WERI-Rb-1 (cell line): Measurements from ENCODE around the gene C15orf62.

Experiments used
- DNase-seq: peaks from one replicate; pipeline ENCODE4 v3.0.0-alpha.2; 2020
- H3K27ac ChIP-seq: fragments of 250-450 bp; sonication (Bioruptor Pico); 2 replicates; pipeline ENCODE4 v1.5.1; 2020; ENCODE audit warnings: mild to moderate bottlenecking, moderate library complexity
- H3K27me3 ChIP-seq: fragments of 250-450 bp; sonication (Bioruptor Pico); 2 replicates; pipeline ENCODE4 v1.5.1; 2021; ENCODE audit warnings: mild to moderate bottlenecking, low read depth, moderate library complexity; ENCODE audit not compliant: insufficient read depth, severe bottlenecking
- H3K36me3 ChIP-seq: fragments of 250-450 bp; sonication (Bioruptor Pico); 2 replicates; pipeline ENCODE4 v1.5.1; 2020; ENCODE audit warnings: mild to moderate bottlenecking, moderate library complexity
- H3K4me3 ChIP-seq: 2 replicates; pipeline ENCODE4 v1.5.1; 2011; ENCODE audit warnings: low read depth, mild to moderate bottlenecking, control low read depth, low read length
- H3K9me3 ChIP-seq: fragments of 250-450 bp; sonication (Bioruptor Pico); 2 replicates; pipeline ENCODE4 v1.5.1; 2021; ENCODE audit warnings: mild to moderate bottlenecking, moderate library complexity; ENCODE audit not compliant: severe bottlenecking
- CTCF ChIP-seq: IDR thresholded peaks from 2 replicates; pipeline ENCODE4 v1.5.1; 2011; ENCODE audit warnings: low read depth, mild to moderate bottlenecking, control low read depth, inconsistent platforms, low read length

C15orf62 gene

GRCh38 chr15:40793216-40793989, 23.6 kb downstream of the C15orf62 start:
- Histone ChIP-seq H3K4me3 (no peak overlapping the region), H3K9me3 (no peaks in the 10 kb centered on the region), H3K27me3 (no peaks in the 10 kb centered on the region), H3K36me3 (no peaks in the 10 kb centered on the region; the same call in 1 of the 2 replicates), H3K27ac (no peak overlapping the region)
- no peak for TF ChIP-seq CTCF
- DNase-seq, result no peak

GRCh38 chr15:40796041-40796440, 26.3 kb downstream of the C15orf62 start:
- TF ChIP-seq CTCF, result no peak
- no peak for DNase-seq
- no peak overlapping the region for H3K27ac ChIP-seq
- no peaks in the 10 kb centered on the region; the same call in 1 of the 2 replicates for H3K36me3 ChIP-seq
- H3K9me3 ChIP-seq, result no peaks in the 10 kb centered on the region
- no peak overlapping the region for H3K4me3 ChIP-seq
- no peaks in the 10 kb centered on the region for H3K27me3 ChIP-seq

GRCh38 chr15:40796512-40796911, 26.7 kb downstream of the C15orf62 start:
- no peaks in the 10 kb centered on the region for H3K27me3 ChIP-seq
- no peak overlapping the region for H3K27ac ChIP-seq
- DNase-seq, result no peak
- no peak for TF ChIP-seq CTCF
- H3K36me3 ChIP-seq, result no peaks in the 10 kb centered on the region; the same call in 1 of the 2 replicates
- no peak overlapping the region for H3K4me3 ChIP-seq
- no peaks in the 10 kb centered on the region for H3K9me3 ChIP-seq

- no peak for TF ChIP-seq CTCF
- Histone ChIP-seq H3K4me3 (no peak overlapping the region), H3K27me3 (no peaks in the 10 kb centered on the region), H3K36me3 (no peaks in the 10 kb centered on the region), H3K27ac (no peak overlapping the region), H3K9me3 (no peaks in the 10 kb centered on the region)
- DNase-seq, result no peak
Measured at GRCh38 chr15:40799523-40799922, 29.7 kb downstream of the C15orf62 start.

GRCh38 chr15:40803076-40803475, 33.3 kb downstream of the C15orf62 start:
- Histone ChIP-seq H3K27me3 (no peaks in the 10 kb centered on the region), H3K9me3 (no peaks in the 10 kb centered on the region), H3K4me3 (no peak overlapping the region), H3K27ac (no peak overlapping the region), H3K36me3 (no peaks in the 10 kb centered on the region; the same call in 1 of the 2 replicates)
- TF ChIP-seq CTCF, result no peak
- DNase-seq, result no peak

GRCh38 chr15:40803688-40804087, 33.9 kb downstream of the C15orf62 start:
- no peak overlapping the region for H3K27ac ChIP-seq
- DNase-seq, result no peak
- H3K27me3 ChIP-seq, result no peaks in the 10 kb centered on the region
- no peaks in the 10 kb centered on the region; the same call in 1 of the 2 replicates for H3K36me3 ChIP-seq
- TF ChIP-seq CTCF, result no peak
- no peak overlapping the region for H3K4me3 ChIP-seq
- no peaks in the 10 kb centered on the region for H3K9me3 ChIP-seq
